Ecto neural progenitor cell (in vitro differentiated cells): Measurements from ENCODE around the gene NNAT.
"Not testable (repeated sequence)": the region's sequence is repeated elsewhere in the genome, so short reads cannot be mapped to it uniquely, and the experiment has no call there.

Source experiments
- DNase-seq: peaks from one replicate; pipeline ENCODE4 v3.0.0-alpha.2; 2018; ENCODE audit warnings: low spot score

The NNAT gene

GRCh38 chr20:37540001-37540400 lies 19.0 kb downstream of the NNAT start:
- peak; percentile 18 for DNase-seq

- not testable (repeated sequence) for DNase-seq
Observed at GRCh38 chr20:37540838-37541237, 19.8 kb downstream of the NNAT start.

- peak; percentile 17 for DNase-seq
Observed at GRCh38 chr20:37541326-37541725, 20.3 kb downstream of the NNAT start.

- DNase-seq: no peak
Observed at GRCh38 chr20:37542281-37542680, 21.2 kb downstream of the NNAT start.

- DNase-seq: peak; percentile 39
Observed at GRCh38 chr20:37543828-37544227, 22.8 kb downstream of the NNAT start.

- DNase-seq: peak; percentile 28
Observed at GRCh38 chr20:37544386-37544785, 23.3 kb downstream of the NNAT start.

- DNase-seq: no peak
Observed at GRCh38 chr20:37545516-37545915, 24.5 kb downstream of the NNAT start.

- no peak for DNase-seq
Observed at GRCh38 chr20:37547912-37548311, 26.9 kb downstream of the NNAT start.

- DNase-seq: peak; percentile 18
Observed at GRCh38 chr20:37550101-37550920, 29.3 kb downstream of the NNAT start.

GRCh38 chr20:37551660-37552059 lies 30.6 kb downstream of the NNAT start:
- DNase-seq: not testable (repeated sequence)

- no peak for DNase-seq
Observed at GRCh38 chr20:37552415-37552814, 31.4 kb downstream of the NNAT start.

- not testable (repeated sequence) for DNase-seq
Observed at GRCh38 chr20:37554721-37555298, 33.8 kb downstream of the NNAT start.

- no peak for DNase-seq
Observed at GRCh38 chr20:37556538-37556937, 35.5 kb downstream of the NNAT start.

GRCh38 chr20:37558306-37558705 lies 37.3 kb downstream of the NNAT start:
- DNase-seq: no peak

GRCh38 chr20:37558779-37559178 lies 37.7 kb downstream of the NNAT start:
- DNase-seq: no peak

GRCh38 chr20:37559312-37560027 lies 38.4 kb downstream of the NNAT start:
- DNase-seq: no peak

- DNase-seq: no peak
Observed at GRCh38 chr20:37560629-37561028, 39.6 kb downstream of the NNAT start.

- peak; percentile 39 for DNase-seq
Observed at GRCh38 chr20:37562695-37563480, 41.8 kb downstream of the NNAT start.

- no peak for DNase-seq
Observed at GRCh38 chr20:37564016-37564387, 43.0 kb downstream of the NNAT start.

GRCh38 chr20:37564388-37565133 lies 43.5 kb downstream of the NNAT start:
- DNase-seq: peak; percentile 89

GRCh38 chr20:37565134-37565811 lies 44.2 kb downstream of the NNAT start:
- DNase-seq: peak; percentile 48
